H9 (cell line): ENCODE measurements around the gene AMH. TPM values are rescaled to one million over a fixed set of nuclear protein-coding genes. Genes with fewer than 3 reads are reported as not detected.

ENCODE experiments used
- DNase-seq: peaks from one replicate; pipeline ENCODE4 v3.0.0-alpha.2; 2017
- H2AFZ ChIP-seq: one replicate; pipeline ENCODE4 v1.6.1; 2013; ENCODE audit warnings: mild to moderate bottlenecking, low read length, control low read depth, moderate library complexity
- H2AK5ac ChIP-seq: 2 replicates; pipeline ENCODE4 v1.6.1; 2013; ENCODE audit warnings: low read length, control low read depth, mixed read lengths; ENCODE audit not compliant: insufficient read length
- H2BK120ac ChIP-seq: one replicate; pipeline ENCODE4 v1.6.1; 2013; ENCODE audit warnings: low read depth, mild to moderate bottlenecking, low read length, control low read depth, inconsistent platforms; ENCODE audit not compliant: poor library complexity, severe bottlenecking
- H2BK12ac ChIP-seq: 2 replicates; pipeline ENCODE4 v1.6.1; 2013; ENCODE audit warnings: low read length, control low read depth, mixed read lengths, low read depth; ENCODE audit not compliant: insufficient read length
- H2BK15ac ChIP-seq: 2 replicates; pipeline ENCODE4 v1.6.1; 2013; ENCODE audit warnings: low read depth, low read length, control low read depth
- H2BK20ac ChIP-seq: one replicate; pipeline ENCODE4 v1.6.1; 2013; ENCODE audit warnings: low read depth, mild to moderate bottlenecking, low read length, control low read depth, inconsistent platforms; ENCODE audit not compliant: poor library complexity, severe bottlenecking
- H2BK5ac ChIP-seq: 2 replicates; pipeline ENCODE4 v1.6.1; 2013; ENCODE audit warnings: low read length, control low read depth, mixed read lengths; ENCODE audit not compliant: insufficient read length
- H3K14ac ChIP-seq: 2 replicates; pipeline ENCODE4 v1.6.1; 2013; ENCODE audit warnings: low read length, control low read depth; ENCODE audit not compliant: insufficient read depth
- H3K18ac ChIP-seq: 2 replicates; pipeline ENCODE4 v1.6.1; 2013; ENCODE audit warnings: low read depth, mild to moderate bottlenecking, mixed read lengths, low read length, control low read depth; ENCODE audit not compliant: insufficient read length
- H3K23ac ChIP-seq: 2 replicates; pipeline ENCODE4 v1.6.1; 2013; ENCODE audit warnings: low read length, control low read depth, mixed read lengths, low read depth; ENCODE audit not compliant: insufficient read length
- H3K23me2 ChIP-seq: 2 replicates; pipeline ENCODE4 v1.6.1; 2013; ENCODE audit warnings: low read depth, mild to moderate bottlenecking, mixed read lengths, low read length, control low read depth; ENCODE audit not compliant: insufficient read length, poor library complexity, severe bottlenecking
- H3K27ac ChIP-seq: 2 replicates; pipeline ENCODE4 v1.5.1; 2013; ENCODE audit warnings: low read length, control low read depth, mixed read lengths, low read depth; ENCODE audit not compliant: insufficient read length
- H3K27me3 ChIP-seq: 2 replicates; pipeline ENCODE4 v1.6.1; 2013; ENCODE audit warnings: low read length, control low read depth, inconsistent platforms; ENCODE audit not compliant: insufficient read depth
- H3K4ac ChIP-seq: 2 replicates; pipeline ENCODE4 v1.6.1; 2013; ENCODE audit warnings: low read depth, mild to moderate bottlenecking, control low read depth, inconsistent platforms, low read length, moderate library complexity
- H3K4me1 ChIP-seq: 2 replicates; pipeline ENCODE4 v1.6.1; 2013; ENCODE audit warnings: low read length, control low read depth, inconsistent platforms; ENCODE audit not compliant: insufficient read depth
- H3K4me2 ChIP-seq: 2 replicates; pipeline ENCODE4 v1.6.1; 2013; ENCODE audit warnings: low read length, control low read depth, mixed read lengths; ENCODE audit not compliant: insufficient read length, insufficient read depth
- H3K56ac ChIP-seq: 2 replicates; pipeline ENCODE4 v1.6.1; 2013; ENCODE audit warnings: low read depth, mild to moderate bottlenecking, mixed read lengths, low read length, control low read depth; ENCODE audit not compliant: insufficient read length
- H3K79me1 ChIP-seq: 2 replicates; pipeline ENCODE4 v1.6.1; 2013; ENCODE audit warnings: low read depth, mild to moderate bottlenecking, moderate library complexity, low read length, control low read depth, inconsistent platforms; ENCODE audit not compliant: insufficient read depth, poor library complexity, severe bottlenecking
- H3K79me2 ChIP-seq: 2 replicates; pipeline ENCODE4 v1.6.1; 2013; ENCODE audit warnings: low read length, control low read depth, inconsistent platforms; ENCODE audit not compliant: insufficient read depth
- H3K9ac ChIP-seq: 2 replicates; pipeline ENCODE4 v1.6.1; 2013; ENCODE audit warnings: low read length, control low read depth, mixed read lengths; ENCODE audit not compliant: insufficient read length; ENCODE audit errors: extremely low read depth
- H3K9me3 ChIP-seq: one replicate; pipeline ENCODE4 v1.6.1; 2013; ENCODE audit warnings: low read depth, low read length, inconsistent platforms; ENCODE audit not compliant: control insufficient read depth
- H3T11ph ChIP-seq: one replicate; pipeline ENCODE4 v1.6.1; 2013; ENCODE audit warnings: mild to moderate bottlenecking, low read length, control low read depth, inconsistent platforms
- H4K20me1 ChIP-seq: one replicate; pipeline ENCODE4 v1.6.1; 2013; ENCODE audit not compliant: control insufficient read depth, insufficient read length, insufficient read depth
- H4K5ac ChIP-seq: 2 replicates; pipeline ENCODE4 v1.6.1; 2013; ENCODE audit warnings: low read depth, mild to moderate bottlenecking, mixed read lengths, low read length, control low read depth; ENCODE audit not compliant: insufficient read length
- H4K8ac ChIP-seq: replicated peaks from 2 replicates; pipeline ENCODE4 v1.6.1; 2013; ENCODE audit warnings: low read length, control low read depth, mixed read lengths, low read depth; ENCODE audit not compliant: insufficient read length
- H4K91ac ChIP-seq: 2 replicates; pipeline ENCODE4 v1.6.1; 2013; ENCODE audit warnings: low read depth, mild to moderate bottlenecking, moderate library complexity, mixed read lengths, low read length, control low read depth; ENCODE audit not compliant: insufficient read length
- H3K27ac Mint-ChIP-seq, 3 experiments: 2 replicates in 2 of 3; 3 replicates in 1 of 3; pipeline ENCODE4 v1.8.0; 2020 to 2021; ENCODE audit warnings: mixed read lengths in 3 of 3, mild to moderate bottlenecking in 1 of 3, moderate library complexity in 1 of 3
- H3K27me3 Mint-ChIP-seq: 2 replicates; pipeline ENCODE4 v1.8.0; 2021; ENCODE audit warnings: low read depth, mild to moderate bottlenecking, moderate library complexity, mixed read lengths
- H3K36me3 Mint-ChIP-seq, 3 experiments: 2 replicates in 2 of 3; 3 replicates in 1 of 3; pipeline ENCODE4 v1.8.0; 2020 to 2021; ENCODE audit warnings: low read depth in 3 of 3, mixed read lengths in 3 of 3; ENCODE audit not compliant: insufficient read depth in 1 of 3
- H3K4me1 Mint-ChIP-seq, 2 experiments: 2 replicates each; pipeline ENCODE4 v1.8.0; 2020; ENCODE audit warnings: mixed read lengths in 2 of 2
- H3K4me3 Mint-ChIP-seq, 2 experiments: 2 replicates in 1 of 2; 3 replicates in 1 of 2; pipeline ENCODE4 v1.8.0; 2020 to 2021; ENCODE audit warnings: mild to moderate bottlenecking in 2 of 2, mixed read lengths in 2 of 2, moderate library complexity in 1 of 2
- H3K9me3 Mint-ChIP-seq, 2 experiments: 2 replicates in 1 of 2; 3 replicates in 1 of 2; pipeline ENCODE4 v1.8.0; 2020; ENCODE audit warnings: mild to moderate bottlenecking in 2 of 2, mixed read lengths in 2 of 2, moderate library complexity in 1 of 2
- CTCF ChIP-seq: fragments of 200-600 bp; sonication (generic); conservative IDR thresholded peaks from 3 replicates; pipeline ENCODE4 v1.8.0; 2021; ENCODE audit warnings: antibody characterized with exemption, mild to moderate bottlenecking
- WGBS: extraction: QIAGEN DNeasy Blood & Tissue Kit; methylation state at CpG from one replicate; pipeline ENCODE4 v1.1.7; 2013; ENCODE audit warnings: missing lambda C conversion rate, low lambda C conversion rate, mixed read lengths; ENCODE audit not compliant: insufficient read length; ENCODE audit errors: extremely low coverage; 5-methylcytosine and 5-hydroxymethylcytosine counted together
- total RNA-seq: library from RNA; stranded (reverse); gene quantifications from 2 replicates; pipeline ENCODE4 v1.2.1, GENCODE V29; 2021

The AMH gene
- total RNA-seq, 1 experiment from 2014 or later = 70.7 TPM

GRCh38 chr19:2223959-2224358 is 25.2 kb upstream of the AMH start:
- Histone ChIP-seq H3K4me2 (no peak overlapping the region), H3K79me2 (no peaks in the 10 kb centered on the region), H3T11ph (no peak overlapping the region), H3K79me1 (no peaks in the 10 kb centered on the region), H2AFZ (no peak overlapping the region), H4K91ac (no peak overlapping the region), H3K27ac (no peak overlapping the region), H3K4me1 (no peaks in the 10 kb centered on the region), H3K18ac (no peak overlapping the region), H2AK5ac (no peak overlapping the region), H4K8ac (no peak overlapping the region), H3K4ac (no peak overlapping the region), H3K23me2 (no peaks in the 10 kb centered on the region), H3K14ac (no peak overlapping the region), H4K20me1 (no peaks in the 10 kb centered on the region), H2BK120ac (no peak overlapping the region), H3K56ac (no peak overlapping the region), H2BK20ac (no peak overlapping the region), H3K9ac (no peak overlapping the region), H3K23ac (no peak overlapping the region), H2BK15ac (no peak overlapping the region), H2BK5ac (no peak overlapping the region), H3K27me3 (no peaks in the 10 kb centered on the region), H2BK12ac (no peak overlapping the region), H3K9me3 (no peaks in the 10 kb centered on the region), H4K5ac (no peak overlapping the region)
- no peaks in the 10 kb centered on the region for H3K9me3 Mint-ChIP-seq
- DNase-seq = no peak
- no peak overlapping the region for H3K4me3 Mint-ChIP-seq
- WGBS = no CpG with 5 or more reads among the region's 14 CpGs
- no peak for TF ChIP-seq CTCF
- no peaks in the 10 kb centered on the region; the same call in 1 of the 2 replicates for H3K27me3 Mint-ChIP-seq
- peaks cover 9 to 53% (median 41%) of the 10 kb centered on the region in 3 experiments; a peak in 6 of 7 replicates for H3K36me3 Mint-ChIP-seq
- peak overlapping the region in 2 of 3 experiments; percentile 77 to 81; a peak in 3 of 7 replicates for H3K27ac Mint-ChIP-seq
- H3K4me1 Mint-ChIP-seq = no peaks in the 10 kb centered on the region
